HTR-8/SVneo (cell line): ENCODE data around the gene AIDA.
A peak's percentile ranks its signal among the peaks of the same experiment; 100 is the strongest.
"Not testable (repeated sequence)": the region's sequence is repeated elsewhere in the genome, so short reads cannot be mapped to it uniquely, and the experiment has no call there.

ENCODE experiments used
- DNase-seq: peaks from one replicate; pipeline ENCODE4 v3.0.0; 2011; ENCODE audit warnings: low spot score, mixed read lengths; ENCODE audit not compliant: insufficient read length
- FAIRE-seq: peaks from 2 replicates; lab custom pipeline; 2011; peaks lifted over from hg19 to GRCh38; lab: Jason Lieb, UNC

AIDA gene

GRCh38 chr1:222712253-222713090, at the start of gene AIDA, which contains the start of gene BROX:
TSS of gene AIDA (minus strand) at chr1:222712491. CDS start at chr1:222712317, 174 bp downstream.
TSS of gene BROX (plus strand) at chr1:222712564. CDS start at chr1:222715700, 3,136 bp downstream.
- FAIRE-seq (no peak), DNase-seq (peak; percentile 85)

- DNase-seq (no peak), FAIRE-seq (no peak)
Measured at GRCh38 chr1:222761083-222761482, 48.8 kb upstream of the AIDA start.

DNA sequence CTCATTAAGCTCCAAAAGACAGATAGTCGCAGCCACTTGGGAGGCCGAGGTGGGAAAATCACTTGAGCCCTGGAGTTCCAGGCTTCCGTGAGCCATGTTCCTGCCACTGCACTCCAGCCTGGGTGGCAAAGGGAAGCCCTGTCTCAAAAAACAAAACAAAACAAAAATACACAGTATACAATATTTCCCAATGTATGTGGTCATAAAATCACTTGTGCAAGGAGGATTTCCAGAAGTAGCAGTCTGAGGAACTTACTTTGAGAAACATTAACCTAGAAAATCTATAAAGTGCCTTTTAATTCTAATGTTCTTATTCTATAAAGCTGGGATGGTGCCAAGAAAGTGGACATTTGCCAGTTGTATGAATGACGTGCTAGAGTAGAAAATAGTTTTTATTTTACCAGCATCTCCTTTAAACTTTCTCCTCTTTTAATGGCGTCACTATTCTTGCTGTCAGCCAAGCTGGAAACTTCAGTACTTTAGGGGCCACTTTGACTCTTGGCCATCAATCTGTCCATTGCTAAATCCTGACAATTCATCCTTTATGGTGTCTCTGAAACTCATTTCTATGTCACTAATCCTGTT, 47.3 kb upstream of the AIDA start:
- no peak for DNase-seq
- FAIRE-seq: no peak

DNA sequence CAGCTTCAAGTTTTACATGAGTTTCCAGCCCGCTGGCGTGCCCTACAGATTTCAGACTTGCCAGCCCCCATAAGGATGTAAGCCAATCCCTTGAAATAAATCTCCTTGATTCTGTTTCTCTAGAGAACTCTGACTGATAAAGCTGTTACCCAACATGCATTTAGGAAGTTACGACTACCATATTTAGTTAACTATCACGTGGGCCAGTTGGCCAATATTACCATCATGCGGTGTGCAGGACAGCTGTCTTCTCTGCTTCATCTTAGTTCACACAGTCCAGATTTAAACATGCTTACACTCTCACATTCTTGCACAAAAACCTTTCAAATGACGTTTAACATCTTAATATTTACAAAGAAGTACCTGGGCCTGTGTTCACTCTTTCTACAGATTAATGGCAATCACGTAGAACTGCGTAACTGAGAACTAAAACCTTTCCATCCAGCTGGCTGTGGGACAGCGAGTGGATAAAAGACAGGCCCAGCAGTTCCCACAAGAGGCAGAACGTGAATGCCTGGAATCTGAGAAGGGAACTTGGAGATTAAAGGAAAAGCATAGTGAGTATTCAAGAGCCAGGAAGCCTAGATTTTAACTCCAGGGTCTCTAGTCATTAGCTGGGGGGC, 45.5 kb upstream of the AIDA start:
- FAIRE-seq (no peak), DNase-seq (no peak)

- FAIRE-seq (no peak), DNase-seq (peak; percentile 38)
Measured at GRCh38 chr1:222754366-222755139, 42.3 kb upstream of the AIDA start.

DNA sequence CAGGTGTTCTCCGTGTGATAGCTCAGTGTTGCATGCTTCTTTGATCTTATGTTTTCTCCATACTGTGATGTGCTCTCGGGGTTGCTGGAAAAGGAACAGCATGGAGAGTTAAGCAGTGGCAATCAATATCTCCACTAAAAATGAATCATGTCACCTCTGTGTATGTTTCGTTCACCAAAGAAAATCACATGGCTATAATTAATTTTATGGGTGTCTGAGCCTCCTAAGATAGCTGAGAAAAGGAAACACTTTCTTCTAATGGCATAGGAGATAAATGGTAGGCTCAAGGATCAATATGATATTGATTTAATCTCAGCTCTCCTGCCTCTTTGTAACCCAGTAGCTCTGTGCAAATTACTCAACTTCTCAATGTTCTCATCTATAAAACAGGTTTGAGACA, 39.0 kb upstream of the AIDA start:
- DNase-seq: no peak
- no peak for FAIRE-seq

DNA sequence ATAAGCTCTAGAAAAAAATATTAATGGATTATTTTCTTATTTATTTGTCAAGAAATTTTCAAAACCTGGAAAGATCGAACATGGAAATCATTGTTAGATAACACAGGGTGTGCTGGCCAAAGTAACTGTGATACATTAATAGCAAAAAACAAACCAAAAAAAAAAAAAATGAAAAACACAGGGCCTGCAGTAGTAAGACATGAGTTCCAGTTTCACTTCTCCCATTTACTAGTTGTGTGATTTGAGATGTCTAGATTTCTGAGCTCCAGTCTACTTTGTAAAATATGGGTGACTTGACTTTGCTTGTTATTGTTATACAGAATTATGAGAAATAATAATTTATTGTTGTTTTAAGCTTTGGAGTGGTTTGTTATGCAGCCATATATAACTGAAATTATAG, 38.4 kb upstream of the AIDA start:
- FAIRE-seq: no peak
- no peak for DNase-seq

DNA sequence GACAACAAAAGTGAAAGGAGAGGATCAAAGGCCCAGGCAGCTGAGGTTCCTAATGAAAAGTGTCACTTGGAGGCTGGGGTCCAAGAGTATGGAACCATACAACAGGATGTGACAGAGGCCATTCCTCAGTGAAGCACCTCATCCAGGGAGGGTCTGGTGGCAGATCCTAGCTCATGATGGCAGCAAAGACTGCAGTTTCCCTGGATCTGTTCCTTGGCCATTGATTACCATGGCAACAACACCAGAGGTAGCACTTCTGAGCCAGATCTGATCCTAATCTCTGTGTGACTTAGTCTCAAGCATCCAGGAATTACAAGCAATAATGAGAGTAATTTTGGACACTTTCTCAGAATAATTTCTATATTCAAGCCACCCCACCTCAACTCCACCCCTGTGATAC, 37.6 kb upstream of the AIDA start:
- no peak for FAIRE-seq
- no peak for DNase-seq

DNA sequence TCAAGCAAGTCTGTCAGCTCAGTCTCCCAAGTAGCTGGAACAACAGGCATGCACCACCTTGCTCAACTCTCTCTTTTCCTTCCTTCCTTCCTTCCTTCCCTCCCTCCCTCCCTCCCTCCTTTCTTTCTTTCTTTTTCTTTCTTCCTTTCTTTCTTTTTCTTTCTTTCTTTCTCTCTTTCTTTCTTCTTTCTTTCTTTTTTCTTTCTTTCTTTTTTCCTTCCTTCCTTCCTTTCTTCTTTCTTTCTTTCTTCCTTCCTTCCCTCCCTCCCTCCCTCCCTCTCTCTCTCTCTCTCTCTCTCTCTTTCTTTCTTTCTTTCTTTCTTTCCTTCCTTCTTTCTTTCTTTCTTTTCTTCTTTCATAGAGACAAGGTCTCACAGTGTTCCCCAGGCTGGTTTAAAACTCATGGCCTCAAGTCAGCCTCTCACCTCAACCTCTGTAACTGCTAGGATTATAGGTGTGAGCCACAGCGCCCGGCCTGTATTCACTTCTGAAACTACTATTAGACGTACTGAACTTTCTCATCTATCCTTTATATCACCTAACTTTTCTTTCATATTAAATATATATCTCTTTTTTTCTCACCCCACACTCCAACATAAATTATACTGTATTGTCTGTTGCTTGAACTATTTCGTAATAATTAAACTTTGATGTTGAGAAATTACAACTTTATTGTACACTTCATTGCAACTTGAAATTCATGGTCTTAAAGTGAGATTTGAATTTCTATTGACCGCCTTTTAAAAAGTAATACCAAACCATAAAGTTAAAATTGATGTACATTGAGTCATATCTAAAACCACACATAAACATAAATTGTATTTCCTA, 29.6 kb upstream of the AIDA start:
- not testable (repeated sequence) for FAIRE-seq, DNase-seq

DNA sequence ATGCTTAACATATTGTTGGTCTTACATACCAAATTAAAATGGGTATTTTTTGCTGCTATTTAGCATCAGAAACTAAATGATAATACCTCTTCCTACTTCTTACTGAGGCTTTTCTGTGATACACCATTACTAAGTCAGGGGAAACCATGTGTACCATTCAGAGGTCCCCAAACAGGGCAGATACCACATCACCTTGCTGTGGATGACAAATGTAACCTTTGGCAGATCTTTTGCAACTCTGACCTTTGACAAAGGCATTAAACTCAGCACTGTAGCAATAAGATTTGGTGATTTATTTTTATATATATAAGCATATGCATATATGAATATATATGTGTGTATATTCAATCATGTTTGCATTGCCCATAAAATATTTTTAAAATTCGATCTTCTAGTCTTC, 27.6 kb upstream of the AIDA start:
- DNase-seq (no peak), FAIRE-seq (no peak)

- FAIRE-seq (no peak), DNase-seq (no peak)
Measured at GRCh38 chr1:222739465-222739864, 27.2 kb upstream of the AIDA start.

- no peak for DNase-seq
Measured at GRCh38 chr1:222736972-222737371, 24.7 kb upstream of the AIDA start, which contains the start of gene FAM177B. TSS of gene FAM177B (plus strand) at chr1:222737202. CDS start at chr1:222746546, 9,344 bp downstream.

DNA sequence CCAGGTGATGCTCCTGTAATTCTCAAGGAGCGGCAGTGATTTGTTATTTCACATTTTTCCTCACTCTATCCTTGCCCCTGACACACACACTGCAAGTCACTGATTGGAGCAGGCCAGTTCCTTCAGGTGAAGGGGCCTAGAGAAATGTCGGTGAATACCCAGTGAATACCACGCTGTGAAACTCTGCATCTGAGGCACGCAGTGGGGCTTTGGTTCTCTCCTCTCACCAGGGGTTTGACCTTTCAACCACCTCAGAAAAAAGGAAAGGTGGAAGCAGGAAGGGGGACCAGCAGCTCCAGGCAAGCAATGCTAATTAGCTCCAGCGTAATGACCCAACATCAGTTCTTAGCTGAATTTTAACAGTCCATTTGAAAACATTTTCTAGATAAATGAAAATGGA, 24.2 kb upstream of the AIDA start:
- no peak for FAIRE-seq
- no peak for DNase-seq

More at GRCh38 chr1:222736972-222737371, 24.7 kb upstream of the AIDA start, which contains the start of gene FAM177B:
- no peak for FAIRE-seq

GRCh38 chr1:222734740-222735139, 22.4 kb upstream of the AIDA start:
- DNase-seq (no peak), FAIRE-seq (no peak)

- DNase-seq (no peak), FAIRE-seq (no peak)
Measured at GRCh38 chr1:222732216-222733159, 20.2 kb upstream of the AIDA start.

- FAIRE-seq (no peak), DNase-seq (no peak)
Measured at GRCh38 chr1:222730866-222731265, 18.6 kb upstream of the AIDA start.

- no peak for FAIRE-seq
- DNase-seq: no peak
Measured at GRCh38 chr1:222728746-222729145, 16.5 kb upstream of the AIDA start.

GRCh38 chr1:222716393-222716792, 4.1 kb upstream of the AIDA start:
- FAIRE-seq: no peak
- no peak for DNase-seq
